GM12872 (cell line): ENCODE measurements around the gene TMEM131.

Experiments
- TF ChIP-seq, protein P1 (sequence below): IDR thresholded peaks from 3 replicates; pipeline ENCODE4 v1.5.1; 2011; ENCODE audit warnings: low read depth, mild to moderate bottlenecking, low read length, moderate library complexity; ENCODE audit not compliant: insufficient read depth

Gene TMEM131

GRCh38 chr2:97766567-97766966 is 229.2 kb downstream of the TMEM131 start:
- TF ChIP-seq, protein P1, sequence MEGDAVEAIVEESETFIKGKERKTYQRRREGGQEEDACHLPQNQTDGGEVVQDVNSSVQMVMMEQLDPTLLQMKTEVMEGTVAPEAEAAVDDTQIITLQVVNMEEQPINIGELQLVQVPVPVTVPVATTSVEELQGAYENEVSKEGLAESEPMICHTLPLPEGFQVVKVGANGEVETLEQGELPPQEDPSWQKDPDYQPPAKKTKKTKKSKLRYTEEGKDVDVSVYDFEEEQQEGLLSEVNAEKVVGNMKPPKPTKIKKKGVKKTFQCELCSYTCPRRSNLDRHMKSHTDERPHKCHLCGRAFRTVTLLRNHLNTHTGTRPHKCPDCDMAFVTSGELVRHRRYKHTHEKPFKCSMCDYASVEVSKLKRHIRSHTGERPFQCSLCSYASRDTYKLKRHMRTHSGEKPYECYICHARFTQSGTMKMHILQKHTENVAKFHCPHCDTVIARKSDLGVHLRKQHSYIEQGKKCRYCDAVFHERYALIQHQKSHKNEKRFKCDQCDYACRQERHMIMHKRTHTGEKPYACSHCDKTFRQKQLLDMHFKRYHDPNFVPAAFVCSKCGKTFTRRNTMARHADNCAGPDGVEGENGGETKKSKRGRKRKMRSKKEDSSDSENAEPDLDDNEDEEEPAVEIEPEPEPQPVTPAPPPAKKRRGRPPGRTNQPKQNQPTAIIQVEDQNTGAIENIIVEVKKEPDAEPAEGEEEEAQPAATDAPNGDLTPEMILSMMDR, result no peak

- TF ChIP-seq, protein P1, result no peak
Observed at GRCh38 chr2:97765933-97766332, 229.8 kb downstream of the TMEM131 start.

- TF ChIP-seq, protein P1, result no peak
Observed at GRCh38 chr2:97764559-97765263, 231.0 kb downstream of the TMEM131 start.

GRCh38 chr2:97763176-97763845 is 232.4 kb downstream of the TMEM131 start:
- TF ChIP-seq, protein P1, result no peak

DNA sequence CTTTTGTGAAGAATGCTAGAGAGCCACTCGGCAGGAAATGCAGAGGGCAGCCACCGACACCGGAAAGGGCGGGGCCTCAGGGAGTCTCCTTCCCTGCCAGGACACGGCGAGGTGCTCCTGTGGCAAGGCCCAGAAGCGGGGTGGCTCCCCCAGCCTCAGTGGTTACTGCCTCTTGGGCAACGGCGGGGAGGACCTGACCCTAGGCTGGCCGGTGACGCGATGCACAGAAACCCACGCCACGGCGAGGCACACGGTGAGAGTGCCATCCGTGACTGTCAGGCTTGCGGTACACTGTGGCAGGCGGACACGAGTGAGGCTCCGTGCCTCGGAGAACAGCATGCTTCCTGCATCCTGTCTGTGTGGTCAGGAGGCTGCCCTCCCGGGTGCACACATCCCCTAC is 234.6 kb downstream of the TMEM131 start:
- TF ChIP-seq, protein P1, result no peak

- TF ChIP-seq, protein P1, result no peak
Observed at GRCh38 chr2:97760480-97761049, 235.2 kb downstream of the TMEM131 start.

DNA sequence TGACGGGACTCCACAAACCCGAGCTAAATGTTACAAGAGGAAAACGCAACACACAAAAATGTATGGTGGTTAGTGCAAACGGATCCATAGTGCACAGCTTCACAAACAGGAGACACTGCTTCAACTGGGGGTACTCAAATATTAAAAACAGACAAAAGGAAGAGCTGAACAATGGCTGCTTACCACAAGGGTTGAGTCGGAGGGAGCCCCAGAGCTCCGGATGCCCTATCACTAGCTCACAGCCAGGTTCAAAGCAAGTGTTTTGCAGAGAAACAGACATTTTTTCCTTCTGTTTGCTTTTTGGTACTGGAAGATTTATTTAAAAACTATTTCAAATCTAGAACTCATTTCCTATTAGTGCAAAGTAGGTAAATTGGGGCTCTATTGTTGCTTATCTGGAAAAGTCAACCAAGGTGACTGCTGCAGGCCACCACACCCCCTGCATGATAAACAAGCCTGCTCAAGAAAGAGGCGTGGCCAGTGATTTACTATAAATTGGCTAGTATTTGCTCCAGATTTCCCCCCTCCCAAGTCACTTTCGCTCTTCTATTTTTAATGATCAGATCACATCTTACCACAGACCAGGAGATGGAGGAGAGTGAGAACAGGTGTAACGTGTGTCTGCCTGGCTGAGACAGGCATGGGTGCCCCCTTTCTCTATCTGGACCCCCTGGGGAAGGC is 235.9 kb downstream of the TMEM131 start:
- TF ChIP-seq, protein P1, result no peak
